OCI-LY7 (cell line): ENCODE measurements around the gene MICALL2. TPM values are rescaled to one million over a fixed set of nuclear protein-coding genes. Genes with fewer than 3 reads are reported as not detected.
A peak's percentile ranks its signal among the peaks of the same experiment; 100 is the strongest.

Experiments used
- BruUV-seq: library from RNA; stranded (reverse); fragments of 400-500 nt; replicated peaks from 2 replicates; lab custom pipeline; 2021; lab: Mats Ljungman, UMichigan
- CTCF ChIA-PET: fragments of 300-600 bp; sonication (Branson Sonifier 250); formaldehyde crosslinking; loops from one replicate; lab custom pipeline; 2022; ENCODE audit warnings: antibody characterized with exemption; ENCODE audit not compliant: unreplicated experiment; lab: Charles Lee
- POLR2A ChIA-PET: fragments of 300-600 bp; sonication (Branson Sonifier 250); formaldehyde crosslinking; loops from one replicate; lab custom pipeline; 2022; ENCODE audit warnings: antibody characterized with exemption; lab: Charles Lee
- DNase-seq: peaks from one replicate; pipeline ENCODE4 v3.0.0-alpha.2; 2015; ENCODE audit warnings: low spot score
- H2AFZ ChIP-seq: fragments of 200-600 bp; sonication (generic), shearing (Covaris generic); 2 replicates; pipeline ENCODE4 v1.6.1; 2014; ENCODE audit warnings: mild to moderate bottlenecking, antibody characterized with exemption, low read length, moderate library complexity
- H3K27ac ChIP-seq: fragments of 200-600 bp; sonication (generic); 2 replicates; pipeline ENCODE4 v1.5.1; 2014; ENCODE audit warnings: mixed run types, low read depth, mild to moderate bottlenecking, moderate library complexity, low read length, inconsistent platforms; ENCODE audit not compliant: poor library complexity, severe bottlenecking
- H3K36me3 ChIP-seq: fragments of 200-600 bp; sonication (generic); 2 replicates; pipeline ENCODE4 v1.6.1; 2014; ENCODE audit warnings: mild to moderate bottlenecking, antibody characterized with exemption, low read length, moderate library complexity, mixed read lengths; ENCODE audit not compliant: insufficient read depth
- H3K4me1 ChIP-seq: fragments of 200-600 bp; sonication (generic); 2 replicates; pipeline ENCODE4 v1.5.1; 2014; ENCODE audit warnings: mild to moderate bottlenecking, low read length; ENCODE audit not compliant: insufficient read depth, poor library complexity, severe bottlenecking
- H3K4me2 ChIP-seq: fragments of 200-600 bp; sonication (generic); 2 replicates; pipeline ENCODE4 v1.6.1; 2014; ENCODE audit warnings: mild to moderate bottlenecking, low read length
- H3K4me3 ChIP-seq: fragments of 200-600 bp; sonication (generic); 2 replicates; pipeline ENCODE4 v1.5.1; 2014; ENCODE audit warnings: mild to moderate bottlenecking, low read depth, low read length; ENCODE audit not compliant: poor library complexity, severe bottlenecking
- H3K79me2 ChIP-seq: fragments of 200-600 bp; sonication (generic); 2 replicates; pipeline ENCODE4 v1.6.1; 2016; ENCODE audit warnings: low read depth, mild to moderate bottlenecking, low read length, moderate library complexity, mixed read lengths; ENCODE audit not compliant: insufficient read depth
- H3K9me2 ChIP-seq: fragments of 200-600 bp; sonication (generic); 2 replicates; pipeline ENCODE4 v1.6.1; 2016; ENCODE audit warnings: mild to moderate bottlenecking, low read length, mixed read lengths; ENCODE audit not compliant: insufficient read depth
- H3K9me3 ChIP-seq: fragments of 200-600 bp; sonication (generic); 2 replicates; pipeline ENCODE4 v1.6.1; 2014; ENCODE audit warnings: mild to moderate bottlenecking, mixed run types, low read length, mixed read lengths
- H4K20me1 ChIP-seq: fragments of 200-600 bp; sonication (generic); 2 replicates; pipeline ENCODE4 v1.6.1; 2014; ENCODE audit warnings: mild to moderate bottlenecking, antibody characterized with exemption, low read length, moderate library complexity, mixed read lengths; ENCODE audit not compliant: insufficient read depth
- EZH2phosphoT487 ChIP-seq: fragments of 200-600 bp; sonication (generic); IDR thresholded peaks from 2 replicates; pipeline ENCODE4 v1.6.1; 2018; ENCODE audit warnings: low read depth, borderline replicate concordance, mild to moderate bottlenecking, mixed run types, antibody characterized with exemption, low read length, moderate library complexity, mixed read lengths
- intact Hi-C: fragments of 100-400 bp; cut with micrococcal nuclease; formaldehyde crosslinking; loops from one replicate; pipeline ENCODE4 v1.10.0; 2022; ENCODE audit not compliant: unreplicated experiment
- total RNA-seq, 2 experiments: library from RNA; depleted of rRNA in 1 of 2; stranded (reverse); fragments of >200 nt in 1 of 2; shearing (Covaris generic) in 1 of 2; gene quantifications; 2 replicates each; pipeline ENCODE4 v1.2.3, GENCODE V29; 2014 to 2022
- TF ChIP-seq, protein P1 (sequence below): fragments of 200-600 bp; sonication (generic); conservative IDR thresholded peaks from 2 replicates; pipeline ENCODE4 v1.5.1; 2014; ENCODE audit warnings: mild to moderate bottlenecking, antibody characterized with exemption, low read length, moderate library complexity, mixed read lengths

Gene MICALL2
- total RNA-seq, 2 experiments from 2014 or later: 1.4 to 4.5 TPM

DNA sequence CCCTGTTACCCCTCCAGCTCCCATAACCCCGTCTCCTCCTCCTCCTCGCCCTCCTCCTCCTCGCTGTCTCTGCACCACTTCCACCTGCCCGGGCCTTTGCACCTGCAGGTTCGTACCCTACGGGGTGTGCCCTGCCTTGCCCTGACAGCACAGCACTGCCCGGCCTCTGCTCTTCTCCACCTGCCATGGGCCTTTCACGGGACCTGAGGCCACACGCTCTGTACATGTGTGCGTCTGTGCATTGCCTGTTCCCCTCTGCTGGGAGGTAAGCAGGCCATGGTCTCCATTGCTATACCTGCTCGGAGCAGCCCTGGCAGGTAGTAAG, 40.0 kb downstream of the MICALL2 start:
- CTCF ChIA-PET: no interaction called here
- TF ChIP-seq EZH2phosphoT487: no peak
- TF ChIP-seq, protein P1, sequence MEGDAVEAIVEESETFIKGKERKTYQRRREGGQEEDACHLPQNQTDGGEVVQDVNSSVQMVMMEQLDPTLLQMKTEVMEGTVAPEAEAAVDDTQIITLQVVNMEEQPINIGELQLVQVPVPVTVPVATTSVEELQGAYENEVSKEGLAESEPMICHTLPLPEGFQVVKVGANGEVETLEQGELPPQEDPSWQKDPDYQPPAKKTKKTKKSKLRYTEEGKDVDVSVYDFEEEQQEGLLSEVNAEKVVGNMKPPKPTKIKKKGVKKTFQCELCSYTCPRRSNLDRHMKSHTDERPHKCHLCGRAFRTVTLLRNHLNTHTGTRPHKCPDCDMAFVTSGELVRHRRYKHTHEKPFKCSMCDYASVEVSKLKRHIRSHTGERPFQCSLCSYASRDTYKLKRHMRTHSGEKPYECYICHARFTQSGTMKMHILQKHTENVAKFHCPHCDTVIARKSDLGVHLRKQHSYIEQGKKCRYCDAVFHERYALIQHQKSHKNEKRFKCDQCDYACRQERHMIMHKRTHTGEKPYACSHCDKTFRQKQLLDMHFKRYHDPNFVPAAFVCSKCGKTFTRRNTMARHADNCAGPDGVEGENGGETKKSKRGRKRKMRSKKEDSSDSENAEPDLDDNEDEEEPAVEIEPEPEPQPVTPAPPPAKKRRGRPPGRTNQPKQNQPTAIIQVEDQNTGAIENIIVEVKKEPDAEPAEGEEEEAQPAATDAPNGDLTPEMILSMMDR: no peak
- intact Hi-C loops: no loop called here
- POLR2A ChIA-PET: no interaction called here
- H3K27ac ChIP-seq: no peak overlapping the region
- no peaks in the 10 kb centered on the region for H3K4me1 ChIP-seq
- no TSS peak for BruUV-seq
- no peak for DNase-seq
- H3K9me2 ChIP-seq: no peaks in the 10 kb centered on the region
- H4K20me1 ChIP-seq: no peaks in the 10 kb centered on the region
- H3K9me3 ChIP-seq: no peaks in the 10 kb centered on the region
- no peaks in the 10 kb centered on the region for H3K36me3 ChIP-seq
- H2AFZ ChIP-seq: no peak overlapping the region
- no peaks in the 10 kb centered on the region for H3K79me2 ChIP-seq
- no peak overlapping the region for H3K4me2 ChIP-seq
- no peak overlapping the region for H3K4me3 ChIP-seq

DNA sequence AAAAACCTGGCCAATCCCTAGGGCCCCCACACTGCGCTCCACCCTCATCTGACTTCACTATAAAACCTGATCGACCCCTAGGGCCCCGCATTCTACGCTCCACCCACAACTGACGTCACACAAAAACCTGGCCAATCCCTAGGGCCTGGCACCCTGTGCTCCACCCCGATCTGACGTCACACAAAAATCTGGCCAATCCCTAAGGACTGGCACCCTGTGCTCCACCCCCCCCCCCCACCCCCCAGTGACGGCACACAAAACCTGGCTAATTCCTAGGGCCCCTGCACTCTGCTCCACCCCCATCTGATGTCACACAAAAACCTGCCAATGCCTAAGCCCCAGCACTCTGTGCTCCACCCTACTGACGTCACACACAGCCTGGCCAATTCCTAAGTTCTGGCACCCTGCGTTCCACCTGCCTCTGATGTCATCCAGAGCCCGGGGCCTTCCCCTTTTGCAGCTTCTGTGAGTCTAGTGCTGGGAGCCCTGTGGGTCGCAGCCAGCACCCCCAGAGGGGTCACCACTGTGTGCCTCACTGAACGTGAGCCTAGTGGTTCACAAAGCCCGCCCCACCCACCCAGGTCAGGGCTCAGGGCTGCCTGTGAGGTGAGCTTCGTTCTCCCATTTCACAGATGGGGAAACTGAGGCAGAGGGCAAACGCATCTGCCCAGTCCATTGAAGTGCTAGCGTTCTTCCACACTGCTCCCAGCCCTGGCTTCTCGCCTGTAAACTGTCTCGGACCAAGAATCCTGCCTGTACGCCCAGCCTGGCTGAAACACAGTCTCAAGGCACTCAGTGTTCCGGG, 40.6 kb downstream of the MICALL2 start:
- DNase-seq: peak; percentile 48
- Histone ChIP-seq H2AFZ (no peak overlapping the region), H3K4me3 (no peak overlapping the region), H3K4me2 (no peak overlapping the region), H4K20me1 (no peaks in the 10 kb centered on the region), H3K27ac (no peak overlapping the region), H3K4me1 (no peaks in the 10 kb centered on the region), H3K36me3 (no peaks in the 10 kb centered on the region), H3K79me2 (no peaks in the 10 kb centered on the region), H3K9me3 (no peaks in the 10 kb centered on the region), H3K9me2 (no peaks in the 10 kb centered on the region)
- no TSS peak for BruUV-seq
- ChIA-PET POLR2A (no interaction called here), CTCF (no interaction called here)
- intact Hi-C loops: no loop called here
- TF ChIP-seq, protein P1: no peak

DNA sequence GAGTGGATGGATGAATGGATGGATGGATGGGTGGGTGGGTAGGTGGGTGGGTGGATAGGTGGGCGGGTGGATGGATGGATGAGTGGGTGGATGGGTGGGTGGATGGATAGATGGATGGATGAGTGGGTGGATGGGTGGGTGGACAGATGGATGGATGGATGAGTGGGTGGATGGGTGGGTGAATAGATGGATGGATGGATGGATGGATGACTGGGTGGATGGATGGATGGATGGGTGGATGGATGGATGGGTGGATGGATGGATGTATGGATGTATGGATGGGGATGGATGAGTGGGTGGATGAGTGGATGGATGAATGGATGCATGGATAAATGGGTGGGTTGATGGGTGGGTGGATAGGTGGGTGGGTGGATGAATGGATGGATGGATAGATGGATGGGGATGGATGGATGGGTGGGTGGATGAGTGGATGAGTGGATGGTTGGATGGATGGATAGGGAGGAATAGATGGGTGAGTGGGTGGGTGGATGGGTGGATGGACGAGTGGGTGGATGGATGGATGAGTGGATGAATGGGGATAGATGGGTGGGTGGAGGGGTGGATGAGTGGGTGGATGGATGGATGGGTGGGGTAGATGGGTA, 43.8 kb downstream of the MICALL2 start:
- intact Hi-C loops: no loop called here
- no peaks in the 10 kb centered on the region for H4K20me1 ChIP-seq
- TF ChIP-seq, protein P1: no peak
- no peak for TF ChIP-seq EZH2phosphoT487
- ChIA-PET POLR2A (no interaction called here), CTCF (no interaction called here)
- H3K27ac ChIP-seq: no peak overlapping the region
- H3K4me1 ChIP-seq: peaks cover 3% of the 10 kb centered on the region
- DNase-seq: no peak
- no peaks in the 10 kb centered on the region for H3K36me3 ChIP-seq
- BruUV-seq: no TSS peak
- H3K4me3 ChIP-seq: no peak overlapping the region
- no peaks in the 10 kb centered on the region for H3K9me2 ChIP-seq
- H3K4me2 ChIP-seq: no peak overlapping the region
- H3K9me3 ChIP-seq: no peaks in the 10 kb centered on the region
- no peak overlapping the region for H2AFZ ChIP-seq
- H3K79me2 ChIP-seq: no peaks in the 10 kb centered on the region
